NCI-H748 (cell line): ENCODE data around the gene CLCN3.
"Not testable (repeated sequence)": the region's sequence is repeated elsewhere in the genome, so short reads cannot be mapped to it uniquely, and the experiment has no call there.

ENCODE experiments used
- DNase-seq: peaks from one replicate; lab custom pipeline; 2025; ENCODE audit not compliant: unreplicated experiment; lab: John Stamatoyannopoulos, UW

The CLCN3 gene

DNA sequence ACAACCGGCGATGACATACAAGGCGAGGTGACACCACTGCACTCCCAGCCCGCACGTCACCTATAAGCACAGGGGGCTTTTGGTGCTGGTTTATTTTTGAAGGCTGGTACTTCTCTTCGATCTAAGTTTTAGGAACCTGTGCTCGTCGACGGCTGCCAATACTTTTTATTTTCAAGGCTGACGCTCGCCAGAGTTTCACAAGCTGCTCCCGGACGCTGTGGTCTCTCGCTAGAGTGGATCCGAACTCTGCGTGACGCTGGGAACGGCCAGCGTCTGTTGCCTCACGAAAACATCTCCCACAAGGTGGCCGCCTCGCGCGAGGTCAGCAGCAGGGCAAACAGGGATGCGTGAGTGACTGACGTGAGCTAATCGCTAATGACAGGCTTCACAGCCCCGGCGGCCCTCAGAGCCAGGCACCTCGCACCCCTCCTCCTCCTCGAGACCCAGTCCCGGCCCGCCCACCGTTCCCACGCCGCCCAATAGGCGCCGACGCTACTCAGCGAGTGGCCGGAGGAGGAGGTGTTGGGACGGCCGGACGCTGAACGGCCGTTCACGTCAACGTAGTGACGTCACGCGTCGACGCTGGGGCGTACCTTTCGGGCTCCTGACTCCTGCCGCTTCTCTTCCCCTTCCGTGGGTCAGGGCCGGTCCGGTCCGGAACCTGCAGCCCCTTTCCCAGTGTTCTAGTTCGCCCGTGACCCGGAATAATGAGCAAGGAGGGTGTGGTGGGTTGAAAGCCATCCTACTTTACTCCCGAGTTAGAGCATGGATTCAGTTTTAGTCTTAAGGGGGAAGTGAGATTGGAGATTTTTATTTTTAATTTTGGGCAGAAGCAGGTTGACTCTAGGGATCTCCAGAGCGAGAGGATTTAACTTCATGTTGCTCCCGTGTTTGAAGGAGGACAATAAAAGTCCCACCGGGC lies at the start of gene CLCN3:
Gene CLCN3 (plus strand): TSS at position 621 of the 922 bp plus-strand sequence. CDS start 15,351 bp downstream, outside the sequence.
- peak; percentile 96 for DNase-seq

DNA sequence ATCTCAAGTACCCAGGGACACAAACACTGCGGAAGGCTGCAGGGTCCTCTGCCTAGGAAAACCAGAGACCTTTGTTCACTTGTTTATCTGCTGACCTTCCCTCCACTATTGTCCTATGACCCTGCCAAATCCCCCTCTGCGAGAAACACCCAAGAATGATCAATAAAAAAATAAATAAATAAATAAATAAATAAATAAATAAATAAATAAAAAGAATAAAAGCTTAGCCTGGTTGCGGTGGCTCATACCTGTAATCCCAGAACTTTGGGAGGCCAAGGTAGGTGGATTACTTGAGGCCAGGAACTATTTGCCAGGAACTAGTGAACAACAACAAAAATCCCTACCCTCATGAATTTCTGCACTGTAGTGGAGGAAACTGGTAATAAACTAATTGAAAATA lies 49.4 kb upstream of the CLCN3 start:
- not testable (repeated sequence) for DNase-seq

DNA sequence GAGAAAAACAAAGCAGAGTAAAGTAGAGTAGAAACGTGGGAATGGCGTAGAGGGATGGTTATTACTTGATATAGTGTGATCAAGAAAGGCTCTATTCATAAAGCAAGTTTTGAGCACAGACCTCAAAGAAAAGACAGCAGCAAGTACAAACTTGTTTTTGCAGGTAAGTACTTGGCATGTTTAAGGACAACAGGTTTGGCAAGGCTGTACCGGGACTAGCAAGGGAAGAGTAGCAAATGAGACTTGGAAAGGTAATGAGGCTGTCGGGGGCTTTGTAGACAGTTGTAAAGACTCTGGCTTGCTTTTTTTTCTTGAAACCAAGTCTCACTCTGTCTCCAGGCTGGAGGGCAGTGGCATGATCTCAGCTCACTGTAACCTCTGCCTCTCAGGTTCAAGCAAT lies 48.9 kb upstream of the CLCN3 start:
- no peak for DNase-seq

DNA sequence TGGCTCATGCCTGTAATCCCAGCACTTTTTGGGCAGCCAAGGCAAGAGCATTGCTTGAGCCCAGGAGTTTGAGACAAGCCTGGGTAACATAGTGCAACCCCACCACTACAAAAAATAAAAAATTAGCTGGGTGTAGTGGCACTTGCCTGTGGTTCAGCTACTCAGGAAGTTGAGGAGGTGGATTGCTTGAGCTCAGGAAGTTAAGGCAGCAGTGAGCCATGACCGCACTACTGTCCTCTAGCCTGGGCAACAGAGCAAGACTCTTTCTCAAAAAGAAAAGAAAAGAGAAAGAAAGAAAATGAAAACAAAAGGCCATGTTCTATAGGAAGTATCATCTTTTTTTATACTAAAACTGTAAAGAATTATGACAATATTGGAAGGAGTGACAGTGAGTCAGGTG lies 46.5 kb upstream of the CLCN3 start:
- DNase-seq: no peak

DNA sequence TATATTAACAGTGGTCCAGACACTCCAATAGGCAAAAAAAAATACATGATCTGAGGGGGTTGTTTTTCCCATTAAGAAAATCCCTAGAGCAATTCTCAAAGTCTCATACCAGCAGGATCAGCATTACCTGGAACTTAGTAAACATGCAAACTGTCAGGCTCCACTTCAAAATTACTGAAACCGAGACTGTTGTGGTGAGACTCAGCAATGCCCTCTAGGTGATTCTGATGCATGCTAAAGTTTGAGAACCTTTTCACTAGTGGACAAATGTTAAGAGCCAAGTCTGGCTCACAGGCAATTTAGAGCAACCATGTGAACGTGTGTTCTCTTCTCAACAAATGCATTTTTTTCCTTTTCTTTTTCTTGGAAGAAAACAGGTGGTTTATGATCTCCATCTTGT lies 38.2 kb upstream of the CLCN3 start:
- no peak for DNase-seq

DNA sequence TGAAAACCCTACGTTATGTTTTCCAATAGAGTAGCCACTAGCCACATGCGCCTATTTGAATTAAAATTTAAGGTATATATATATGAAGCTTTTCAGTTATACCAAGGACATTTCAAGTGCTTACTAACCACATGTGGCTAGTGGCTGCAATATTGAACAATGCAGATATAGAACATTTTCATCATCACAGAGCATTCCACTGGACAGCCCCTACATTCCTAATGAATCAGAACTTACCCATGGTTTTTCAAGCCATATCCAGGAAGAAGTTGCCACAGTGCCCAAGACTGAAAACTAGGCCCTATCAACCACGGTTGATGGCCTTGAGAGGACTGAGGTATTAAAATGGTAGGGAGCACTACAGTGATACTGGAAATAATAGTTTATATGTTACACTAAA lies 37.7 kb upstream of the CLCN3 start:
- no peak for DNase-seq

DNA sequence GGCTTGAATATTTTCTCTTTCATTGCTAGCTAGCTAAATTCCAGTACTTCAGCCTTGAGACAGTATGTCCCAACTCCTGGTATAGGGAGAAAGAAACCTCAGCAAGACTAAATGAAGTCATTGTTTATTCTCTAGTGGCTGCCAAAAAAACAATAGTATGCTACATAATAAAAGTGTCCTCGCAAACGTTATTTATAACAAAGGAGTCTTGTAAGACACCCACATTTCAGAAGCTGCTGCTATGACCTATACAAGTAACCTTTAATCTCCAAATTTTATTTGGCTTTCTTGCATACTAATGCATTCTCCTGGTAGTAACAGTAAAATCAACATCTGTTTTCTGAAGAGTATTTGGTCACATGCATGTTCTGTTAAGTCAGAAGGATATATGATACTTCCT lies 36.8 kb upstream of the CLCN3 start:
- no peak for DNase-seq

DNA sequence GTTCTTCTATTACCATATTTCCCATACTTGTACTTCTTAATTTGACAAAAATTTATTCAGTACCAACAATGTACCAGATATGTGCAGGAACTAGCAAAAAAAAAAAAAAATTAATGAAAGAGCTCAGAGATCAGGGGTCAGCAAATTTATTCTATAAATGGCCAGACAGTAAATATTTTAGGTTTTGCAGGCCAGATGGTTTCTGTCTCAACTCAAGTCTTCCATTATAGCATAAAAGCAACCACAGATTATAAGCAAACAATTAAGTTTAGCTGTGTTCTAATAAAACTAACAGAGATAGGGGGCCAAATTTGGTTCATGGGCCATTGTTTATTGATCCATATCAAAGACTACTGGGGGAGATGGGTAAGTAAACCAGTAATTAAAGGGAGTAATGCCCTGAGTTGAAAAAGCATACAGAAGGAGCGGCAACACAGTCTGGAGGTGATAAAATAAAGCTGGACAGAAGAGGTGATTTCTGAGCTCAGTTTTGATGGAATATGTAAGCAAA lies 27.3 kb upstream of the CLCN3 start:
- no peak for DNase-seq

DNA sequence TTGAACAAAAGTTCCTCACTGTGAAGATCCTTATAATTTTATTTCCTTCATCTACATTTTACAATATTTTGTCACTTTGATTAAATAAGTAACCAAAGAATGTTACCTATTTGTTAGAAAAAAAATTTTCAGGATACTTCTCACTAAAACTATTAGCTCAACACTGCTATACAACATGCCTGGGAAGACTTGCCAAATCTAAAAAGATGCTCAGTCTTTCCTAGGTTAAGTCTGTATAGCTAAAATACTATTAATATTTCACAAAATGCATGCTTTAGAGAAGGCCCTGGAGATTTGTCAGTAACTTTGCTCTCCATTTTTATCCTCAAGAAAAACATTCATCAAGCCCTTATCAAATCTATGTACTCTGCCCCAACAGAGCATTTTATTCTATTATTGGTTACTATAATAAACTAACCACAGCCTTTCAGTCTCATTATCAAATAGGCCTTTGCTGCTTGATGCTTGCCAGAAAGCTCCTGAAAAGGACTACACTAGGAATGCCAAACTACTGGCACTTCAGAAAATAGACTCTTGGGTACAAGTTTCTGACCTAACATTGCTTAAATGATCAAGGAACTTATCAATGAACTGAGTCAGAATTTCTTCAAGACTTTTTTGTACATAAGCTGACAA lies 25.7 kb upstream of the CLCN3 start:
- no peak for DNase-seq

DNA sequence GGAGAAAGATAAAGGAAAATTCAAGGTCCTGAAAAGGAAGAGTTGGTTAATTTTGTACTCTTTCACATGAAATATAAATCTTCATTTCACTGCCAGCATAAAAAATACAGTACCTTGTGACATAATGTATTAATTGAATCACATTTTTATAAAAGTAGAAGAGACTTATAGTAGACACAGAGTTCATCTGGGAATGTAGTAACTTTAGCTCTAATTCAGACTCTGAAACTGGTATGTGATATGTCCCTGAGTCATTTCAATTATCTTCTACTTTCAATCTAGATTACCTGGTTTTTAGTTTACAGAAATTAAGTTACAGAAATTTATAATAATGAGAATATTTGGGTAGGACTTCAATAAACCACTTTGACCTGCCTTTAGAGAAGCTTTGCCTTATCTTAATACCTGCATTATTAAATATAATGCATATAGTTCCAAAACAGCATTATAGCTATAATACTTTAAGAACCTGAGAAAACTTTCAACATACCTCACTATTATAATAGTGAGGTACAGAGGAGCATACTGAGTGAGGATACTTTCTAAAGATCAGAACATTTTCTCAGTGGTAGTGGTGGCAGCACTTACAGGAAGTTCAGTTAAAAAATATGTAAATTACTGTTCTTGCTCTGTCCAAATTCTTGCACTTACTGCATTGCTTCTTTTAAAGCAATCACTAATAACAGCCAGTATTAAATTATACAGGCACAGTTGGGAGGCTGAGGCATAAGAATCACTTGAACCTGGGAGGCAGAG lies 19.2 kb upstream of the CLCN3 start:
- no peak for DNase-seq

DNA sequence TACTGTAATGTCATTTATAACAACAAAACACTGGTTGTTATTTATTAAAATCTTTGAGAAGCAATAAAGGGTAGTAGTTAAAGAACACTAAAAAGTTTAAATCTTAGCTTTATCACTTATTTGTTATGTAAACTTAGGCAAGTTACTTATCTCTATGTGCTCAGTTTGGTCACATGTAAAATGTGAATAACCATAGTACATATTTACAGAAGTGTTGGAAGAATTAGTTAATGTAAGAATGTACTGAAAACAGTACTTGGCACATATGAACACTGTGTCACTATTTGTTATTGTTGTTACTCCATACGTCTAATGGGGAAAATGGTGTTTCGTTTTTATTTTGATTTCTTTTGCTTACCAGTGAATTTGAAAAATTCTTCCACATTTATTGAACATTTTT lies 17.1 kb upstream of the CLCN3 start:
- no peak for DNase-seq

DNA sequence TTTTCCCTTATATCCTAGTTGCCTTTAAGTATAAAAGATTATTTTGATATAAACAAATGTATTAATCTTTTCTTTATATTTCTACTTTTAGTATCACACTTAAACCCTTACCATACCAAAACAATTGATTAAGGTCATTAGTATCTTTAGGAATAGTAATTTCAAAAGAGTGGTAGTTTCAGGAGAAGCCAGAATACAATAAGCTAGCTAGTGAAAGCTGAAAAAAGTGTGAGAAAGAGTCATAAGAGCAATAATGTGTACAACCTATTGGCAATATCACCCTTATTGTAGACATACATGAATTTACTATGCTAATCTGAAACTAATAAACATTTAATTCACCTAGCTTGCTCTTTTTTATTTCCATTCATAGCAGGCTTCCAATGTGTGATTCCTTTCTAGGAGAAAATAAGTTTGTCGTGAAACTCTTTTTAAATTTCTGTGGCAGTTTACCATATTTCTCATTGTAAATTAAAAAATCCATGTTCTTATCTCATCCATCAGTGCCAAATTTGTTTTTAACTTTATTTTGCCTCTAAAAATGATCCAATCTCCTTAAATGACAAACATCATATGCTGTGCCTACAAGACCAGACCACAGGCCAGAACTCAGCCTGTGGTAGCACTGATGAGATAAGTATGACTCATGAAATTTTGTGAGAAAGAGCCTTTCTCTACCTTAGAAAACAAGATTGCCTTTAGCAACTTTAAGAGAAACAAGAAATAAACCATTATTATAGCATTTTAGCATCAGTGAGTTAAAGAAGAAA lies 16.1 kb upstream of the CLCN3 start:
- no peak for DNase-seq

DNA sequence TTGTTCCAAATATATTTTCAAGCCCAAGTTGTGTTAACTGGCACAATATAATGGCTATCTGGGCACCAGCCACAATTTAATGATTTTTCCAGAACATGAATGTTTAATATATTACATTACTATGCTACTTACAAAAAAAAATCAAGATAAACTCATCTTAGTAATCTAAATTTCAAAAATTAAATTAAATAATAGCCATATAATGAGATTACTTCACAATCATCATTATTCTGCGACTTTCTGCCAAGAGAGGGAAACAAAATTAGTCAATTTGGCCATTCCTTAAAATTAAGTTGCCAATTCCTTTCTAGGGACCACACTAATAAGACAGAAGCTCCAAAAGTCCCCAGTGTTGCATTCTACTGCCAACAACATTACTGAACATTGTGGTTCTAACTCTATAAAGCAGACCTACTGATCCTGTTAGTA lies 15.5 kb upstream of the CLCN3 start:
- no peak for DNase-seq

DNA sequence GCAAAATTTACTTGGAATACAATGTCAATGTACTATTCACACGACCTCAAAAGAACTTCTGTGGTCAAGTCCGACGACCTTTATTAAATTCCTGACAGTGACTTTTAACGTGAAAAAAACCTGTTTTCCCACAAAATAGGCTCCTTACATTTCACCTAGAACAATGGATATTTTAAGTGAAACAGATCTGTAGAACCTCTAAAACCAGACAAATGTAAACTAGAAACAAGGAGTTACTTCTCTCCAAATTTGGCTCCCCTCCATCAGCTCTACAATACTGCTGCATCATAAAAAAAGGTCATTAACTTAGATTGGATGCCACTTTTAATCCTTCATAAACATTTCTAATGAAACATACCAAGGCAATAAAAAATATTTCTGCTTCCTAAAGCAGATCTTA lies 9.2 kb upstream of the CLCN3 start:
- DNase-seq: no peak

DNA sequence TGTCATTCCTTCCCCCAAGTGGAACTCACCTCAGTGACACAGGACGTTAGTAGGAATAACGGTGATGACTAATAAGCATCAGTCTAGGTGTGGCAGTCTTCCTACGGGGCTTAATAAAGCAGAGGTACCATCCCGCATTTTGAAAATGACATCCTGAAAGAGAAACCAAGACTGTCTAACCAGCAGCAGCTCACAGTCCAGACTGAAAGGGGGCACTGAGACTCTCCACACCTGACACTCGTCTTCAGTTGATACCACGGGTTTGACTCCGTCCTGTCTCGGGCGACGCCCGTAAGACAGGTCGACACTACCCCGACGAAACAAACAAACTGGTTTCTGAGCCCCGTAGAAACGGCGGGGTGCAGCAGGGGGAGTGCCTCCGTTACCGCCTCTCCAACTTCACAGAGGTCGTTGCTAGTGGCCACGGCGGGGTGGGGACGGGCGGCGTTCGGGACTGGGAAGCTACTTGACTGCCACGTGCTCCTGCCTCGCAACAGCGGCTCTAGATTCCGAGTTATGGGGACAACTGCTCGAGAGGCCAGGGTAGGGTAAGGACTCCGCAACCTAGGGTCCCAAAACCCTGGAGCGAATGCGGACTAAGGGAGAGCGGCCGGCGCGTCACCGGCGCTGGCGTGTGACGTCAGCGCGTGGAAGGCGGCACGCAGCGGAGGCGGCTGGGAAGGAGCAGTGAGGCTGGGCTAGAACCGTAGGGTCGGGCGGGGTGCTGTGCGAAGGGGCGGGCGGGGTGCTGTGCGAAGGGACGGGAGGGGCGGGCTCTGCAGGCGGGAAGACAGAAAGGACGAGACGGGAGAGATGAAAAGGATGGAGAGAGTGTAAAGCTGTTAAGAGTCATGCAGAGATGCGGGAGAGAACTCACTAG lies 8.1 kb upstream of the CLCN3 start, which contains the start of gene NEK1:
Gene NEK1 (minus strand): TSS at position 593 of the 880 bp plus-strand sequence. CDS start 9,953 bp downstream, outside the sequence.
- peak; percentile 88 for DNase-seq

DNA sequence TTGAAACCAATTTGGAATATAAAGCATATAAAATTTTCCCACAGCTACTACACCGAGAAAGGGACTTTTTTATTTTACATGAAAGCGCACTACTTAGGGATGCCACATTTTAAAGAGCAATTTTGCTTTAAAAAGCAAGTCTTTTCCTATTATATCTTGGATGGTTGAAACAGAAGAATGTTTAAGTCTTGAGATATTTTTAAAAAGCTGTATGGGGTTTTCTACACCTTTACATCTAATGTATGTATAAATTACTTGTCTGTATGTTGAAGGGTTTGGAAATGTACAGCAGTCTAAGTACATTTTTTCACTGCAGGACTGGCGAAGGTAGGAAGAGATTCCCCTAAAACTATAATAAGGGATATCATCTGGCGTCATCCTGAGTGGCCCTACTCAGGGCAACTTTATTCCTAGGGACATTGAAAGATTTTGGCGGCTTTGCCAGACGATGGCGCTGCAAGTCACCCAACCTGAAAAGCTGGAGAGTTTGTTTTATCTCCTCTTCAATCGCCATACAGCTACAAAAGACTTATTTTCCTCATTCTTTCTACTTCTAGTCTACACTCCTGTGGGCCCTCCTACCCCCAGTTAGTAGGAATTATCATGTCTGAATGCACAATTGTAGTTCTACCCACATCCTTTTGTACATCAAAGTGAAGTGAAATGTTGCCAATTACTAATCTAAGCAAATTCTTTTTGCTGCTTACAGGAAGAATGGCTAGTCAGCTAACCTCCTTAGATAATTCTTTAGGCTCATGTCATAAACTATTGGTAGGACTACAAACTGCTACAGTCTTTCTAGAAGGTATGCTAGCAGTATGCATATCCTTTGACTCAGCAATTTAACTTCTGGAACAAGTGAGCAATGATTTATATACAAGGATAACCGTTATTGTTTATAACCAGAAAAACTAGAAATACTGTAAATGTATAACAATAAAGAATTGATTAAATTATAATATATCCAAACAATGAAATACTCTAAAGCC lies 7.2 kb upstream of the CLCN3 start:
- DNase-seq: peak; percentile 83

DNA sequence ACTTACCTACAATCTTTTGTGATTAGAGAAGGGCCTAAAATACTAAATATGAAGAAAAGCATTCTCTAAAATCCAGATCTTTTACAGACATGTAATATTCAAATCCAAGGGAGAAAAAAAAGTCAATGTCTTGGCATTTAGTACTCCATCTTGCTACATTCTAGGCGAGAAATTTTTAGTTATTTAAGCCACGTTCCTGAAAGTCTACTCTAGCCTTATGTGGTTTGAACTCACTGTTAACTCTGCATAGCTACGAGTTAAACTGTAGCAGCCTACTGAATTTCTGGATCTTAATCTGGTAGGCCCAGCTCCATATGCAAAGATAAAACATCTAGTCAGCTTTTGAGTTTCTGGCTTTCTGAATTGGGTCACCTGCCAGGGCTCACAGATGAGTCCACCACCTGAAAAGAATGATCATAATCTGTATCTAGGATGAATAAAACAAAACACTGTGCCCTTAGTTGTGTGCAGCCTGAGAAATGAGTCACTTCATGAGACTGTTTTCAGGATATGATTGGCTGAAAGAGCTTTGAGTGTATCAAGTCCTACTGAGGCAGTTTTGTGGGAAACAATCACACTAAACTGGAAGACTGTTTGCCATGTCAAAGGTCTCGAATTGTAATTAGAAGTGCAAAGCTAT lies 4.8 kb upstream of the CLCN3 start:
- DNase-seq: no peak

DNA sequence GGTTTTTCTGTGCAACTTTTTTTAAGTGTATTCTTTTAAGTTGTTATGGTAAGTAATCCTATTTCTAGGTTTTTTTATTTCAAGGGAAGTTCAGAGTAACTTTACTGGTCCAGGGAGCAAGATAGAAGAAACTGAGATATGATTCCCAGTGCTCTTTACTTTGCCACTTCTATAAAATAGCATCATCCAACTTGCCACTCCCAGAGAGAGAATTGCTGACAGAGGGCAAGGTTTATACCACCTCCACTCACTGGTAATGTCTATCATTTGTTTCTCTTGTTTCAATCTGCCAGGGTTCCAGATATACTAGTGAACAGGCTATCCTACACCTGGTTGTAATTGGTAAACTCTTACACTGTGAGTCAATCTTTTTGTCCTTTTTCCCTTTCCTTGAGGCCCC lies 3.5 kb upstream of the CLCN3 start:
- DNase-seq: no peak
